Gastrocnemius medialis (tissue), 4 donors: ENCODE results near the gene MAML3. TPM values are rescaled to one million over a fixed set of nuclear protein-coding genes. Genes with fewer than 3 reads are reported as not detected.

ENCODE experiments used
- ATAC-seq, 2 donors: fragments of 150-250 bp; one replicate each; pipeline ENCODE4 v1.9.1; 2016
- DNase-seq, 2 donors: peaks; one replicate each; pipeline ENCODE4 v3.0.0-alpha.2; 2019
- H3K27ac ChIP-seq, 4 donors: fragments of 200-600 bp; sonication (generic); 1 replicate in 1 of 4; 2 replicates in 3 of 4; pipeline ENCODE4 v1.5.1; 2016 to 2018; ENCODE audit warnings: mild to moderate bottlenecking in 2 of 4, moderate library complexity in 1 of 4
- H3K27me3 ChIP-seq, 3 donors: fragments of 200-600 bp; sonication (generic) in 2 of 3; 1 replicate in 1 of 3; 2 replicates in 2 of 3; pipeline versions ENCODE4 v1.5.1 to v1.6.0; 2016 to 2019; ENCODE audit warnings: mild to moderate bottlenecking in 1 of 3, moderate library complexity in 1 of 3
- H3K36me3 ChIP-seq, 2 donors: fragments of 200-600 bp; sonication (generic) in 1 of 2; one replicate each; pipeline ENCODE4 v1.5.1; 2017 to 2018
- H3K4me1 ChIP-seq, 2 donors: fragments of 200-600 bp; sonication (generic) in 1 of 2; one replicate each; pipeline ENCODE4 v1.5.1; 2016 to 2017; ENCODE audit warnings: mild to moderate bottlenecking in 2 of 2
- H3K4me3 ChIP-seq, 4 donors: fragments of 200-600 bp; sonication (generic) in 3 of 4; 1 replicate in 1 of 4; 2 replicates in 3 of 4; pipeline ENCODE4 v1.5.1; 2016 to 2019; ENCODE audit warnings: mild to moderate bottlenecking in 2 of 4
- H3K9me3 ChIP-seq, 3 donors: fragments of 200-600 bp; sonication (generic) in 2 of 3; 1 replicate in 1 of 3; 2 replicates in 2 of 3; pipeline ENCODE4 v1.5.1; 2016 to 2019
- CTCF ChIP-seq, 5 experiments: fragments of 450-650 bp in 3 of 5; fragments of 200-600 bp in 2 of 5; sonication (generic) in 2 of 5; IDR thresholded peaks in 4 of 5; conservative IDR thresholded peaks in 1 of 5; 1 replicate in 4 of 5; 2 replicates in 1 of 5; pipeline ENCODE4 v1.5.1; 2016 to 2019; ENCODE audit warnings: antibody characterized with exemption in 5 of 5, mild to moderate bottlenecking in 3 of 5, moderate library complexity in 3 of 5
- POLR2A ChIP-seq, 2 donors: fragments of 450-650 bp; IDR thresholded peaks; one replicate each; pipeline ENCODE4 v1.6.1; 2017; ENCODE audit warnings: antibody characterized with exemption in 2 of 2, mild to moderate bottlenecking in 2 of 2, moderate library complexity in 2 of 2
- in situ Hi-C, 4 donors: fragments of 200-750 bp; cut with MboI; loops; one replicate each; pipeline versions ENCODE4 v1.15.0 to v1.8.0; 2017; ENCODE audit warnings: low sequenced_read_pairs in 4 of 4
- intact Hi-C: fragments of 100-400 bp; cut with DNase I; formaldehyde crosslinking; loops from one replicate; pipeline ENCODE4 v1.15.1; 2023; ENCODE audit warnings: low total_unique reads
- total RNA-seq, 4 donors: library from RNA; depleted of rRNA; stranded (reverse); fragments of >200 nt; gene quantifications; one replicate each; pipeline versions ENCODE4 v1.1.0 to v1.2.3, GENCODE V29; 2016

The MAML3 gene
- total RNA-seq, 4 donors from 2014 or later, result 0.98 to 1.5 (median 1.4) TPM

GRCh38 chr4:139898293-139898692, 255.7 kb downstream of the MAML3 start:
- DNase-seq (no peak), ATAC-seq (no peak)
- H3K36me3 ChIP-seq, result no peaks in the 10 kb centered on the region
- no peaks in the 10 kb centered on the region for H3K27me3 ChIP-seq
- no peak for TF ChIP-seq POLR2A (IDR thresholded peaks at IDR 0.05)
- no peak for TF ChIP-seq CTCF (IDR thresholded peaks at IDR 0.05 in 4 of 5, conservative IDR thresholded peaks at IDR 0.05 in 1 of 5)
- intact Hi-C loops (no loop called here), in situ Hi-C loops (no loop called here)
- H3K9me3 ChIP-seq, result no peaks in the 10 kb centered on the region
- peaks cover 10 to 15% of the 10 kb centered on the region in 2 donors for H3K4me1 ChIP-seq
- H3K4me3 ChIP-seq, result no peak overlapping the region
- H3K27ac ChIP-seq, result no peak overlapping the region

- Histone ChIP-seq H3K36me3 (no peaks in the 10 kb centered on the region), H3K4me3 (no peak overlapping the region), H3K4me1 (no peaks in the 10 kb centered on the region), H3K27me3 (no peaks in the 10 kb centered on the region), H3K27ac (no peak overlapping the region), H3K9me3 (no peaks in the 10 kb centered on the region)
- intact Hi-C loops, result no loop called here
- no peak for DNase-seq
- TF ChIP-seq CTCF (IDR thresholded peaks at IDR 0.05 in 4 of 5, conservative IDR thresholded peaks at IDR 0.05 in 1 of 5) (no peak), POLR2A (IDR thresholded peaks at IDR 0.05) (no peak)
- in situ Hi-C loops, result no loop called here
- ATAC-seq, result no peak
Measured at GRCh38 chr4:139896091-139896604, 257.8 kb downstream of the MAML3 start.

- ATAC-seq (no peak), DNase-seq (no peak)
- Histone ChIP-seq H3K4me3 (no peak overlapping the region), H3K9me3 (no peaks in the 10 kb centered on the region), H3K27ac (no peak overlapping the region), H3K27me3 (no peaks in the 10 kb centered on the region), H3K36me3 (no peaks in the 10 kb centered on the region), H3K4me1 (no peaks in the 10 kb centered on the region)
- intact Hi-C loops (no loop called here), in situ Hi-C loops (no loop called here)
- TF ChIP-seq CTCF (IDR thresholded peaks at IDR 0.05 in 4 of 5, conservative IDR thresholded peaks at IDR 0.05 in 1 of 5) (no peak), POLR2A (IDR thresholded peaks at IDR 0.05) (no peak)
Measured at GRCh38 chr4:139893801-139894200, 260.2 kb downstream of the MAML3 start.

GRCh38 chr4:139892973-139893736, 260.8 kb downstream of the MAML3 start:
- in situ Hi-C loops (no loop called here), intact Hi-C loops (no loop called here)
- ATAC-seq (no peak), DNase-seq (no peak)
- Histone ChIP-seq H3K27ac (no peak overlapping the region), H3K27me3 (no peaks in the 10 kb centered on the region), H3K4me3 (no peak overlapping the region), H3K4me1 (no peaks in the 10 kb centered on the region), H3K9me3 (no peaks in the 10 kb centered on the region), H3K36me3 (no peaks in the 10 kb centered on the region)
- TF ChIP-seq POLR2A (IDR thresholded peaks at IDR 0.05) (no peak), CTCF (IDR thresholded peaks at IDR 0.05 in 4 of 5, conservative IDR thresholded peaks at IDR 0.05 in 1 of 5) (no peak)
